SK-N-SH (cell line): Measurements from ENCODE around the gene NPS. TPM values are rescaled to one million over a fixed set of nuclear protein-coding genes. Genes with fewer than 3 reads are reported as not detected.

Experiments used
- CTCF ChIA-PET: fragments of 300-600, 350-600 bp; formaldehyde crosslinking; extraction: SDS; loops from one replicate; lab custom pipeline; 2021; lab: Yijun Ruan, JAX
- POLR2A ChIA-PET: fragments of 350-600 bp; sonication (Branson Sonifier 250); formaldehyde crosslinking; extraction: SDS; loops from one replicate; lab custom pipeline; 2020; ENCODE audit warnings: antibody characterized with exemption, inconsistent platforms; lab: Yijun Ruan, JAX
- DNase-seq: peaks from one replicate; pipeline ENCODE4 v3.0.0; 2012
- H2AFZ ChIP-seq: fragments of 200-600 bp; sonication (generic); 2 replicates; pipeline ENCODE4 v1.8.1; 2016; ENCODE audit warnings: antibody characterized with exemption, mild to moderate bottlenecking, low read depth
- H3F3A ChIP-seq: fragments of 200-600 bp; sonication (generic); replicated peaks from 2 replicates; pipeline ENCODE3; 2016; ENCODE audit warnings: antibody characterized with exemption, mild to moderate bottlenecking; ENCODE audit not compliant: insufficient read depth
- H3K27ac ChIP-seq, 2 experiments: fragments of 200-500 bp in 1 of 2; fragments of 200-600 bp in 1 of 2; sonication (Bioruptor generic) in 1 of 2; sonication (generic), shearing (Covaris generic) in 1 of 2; 2 replicates each; pipeline versions ENCODE4 v1.5.1 to v1.6.1; 2014 to 2016; ENCODE audit warnings: low read depth in 2 of 2, inconsistent platforms in 1 of 2, low read length in 1 of 2, mild to moderate bottlenecking in 1 of 2, mixed read lengths in 1 of 2
- H3K27me3 ChIP-seq: fragments of 200-600 bp; sonication (generic), shearing (Covaris generic); 2 replicates; pipeline ENCODE4 v1.6.1; 2016; ENCODE audit warnings: mixed run types; ENCODE audit not compliant: insufficient read depth
- H3K36me3 ChIP-seq, 2 experiments: fragments of 200-500 bp in 1 of 2; fragments of 200-600 bp in 1 of 2; sonication (Bioruptor generic) in 1 of 2; sonication (generic) in 1 of 2; replicated peaks in 1 of 2; 2 replicates each; pipeline versions ENCODE3 to v1.5.1; 2014 to 2016; ENCODE audit warnings: low read length in 1 of 2, mild to moderate bottlenecking in 1 of 2; ENCODE audit not compliant: insufficient read depth in 2 of 2, control insufficient read depth in 1 of 2
- H3K4me1 ChIP-seq, 2 experiments: fragments of 200-500 bp in 1 of 2; fragments of 200-600 bp in 1 of 2; sonication (Bioruptor generic) in 1 of 2; sonication (generic), shearing (Covaris generic) in 1 of 2; 2 replicates each; pipeline versions ENCODE4 v1.5.1 to v1.6.1; 2014 to 2016; ENCODE audit warnings: low read depth in 1 of 2, low read length in 1 of 2, mixed run types in 1 of 2; ENCODE audit not compliant: insufficient read depth in 2 of 2, control insufficient read depth in 1 of 2
- H3K4me2 ChIP-seq: fragments of 200-600 bp; sonication (generic), shearing (Covaris generic); 2 replicates; pipeline ENCODE4 v1.6.1; 2017; ENCODE audit warnings: mixed run types
- H3K4me3 ChIP-seq, 2 experiments: fragments of 200-500 bp in 1 of 2; fragments of 200-600 bp in 1 of 2; sonication (Bioruptor generic) in 1 of 2; sonication (generic), shearing (Covaris generic) in 1 of 2; 2 replicates each; pipeline versions ENCODE4 v1.5.1 to v1.8.1; 2014 to 2016; ENCODE audit warnings: low read depth in 2 of 2, inconsistent platforms in 1 of 2, low read length in 1 of 2, mild to moderate bottlenecking in 1 of 2, mixed read lengths in 1 of 2, moderate library complexity in 1 of 2
- H3K79me2 ChIP-seq: fragments of 200-600 bp; sonication (generic); 2 replicates; pipeline ENCODE4 v1.8.1; 2017; ENCODE audit warnings: mild to moderate bottlenecking; ENCODE audit not compliant: insufficient read depth
- H3K9ac ChIP-seq: fragments of 200-600 bp; sonication (generic); 2 replicates; pipeline ENCODE4 v1.6.1; 2017; ENCODE audit warnings: mixed run types
- H3K9me2 ChIP-seq: fragments of 200-600 bp; sonication (generic); 2 replicates; pipeline ENCODE4 v1.6.1; 2017; ENCODE audit warnings: mixed run types
- H3K9me3 ChIP-seq: fragments of 200-600 bp; sonication (generic); 2 replicates; pipeline ENCODE4 v1.6.1; 2017; ENCODE audit warnings: mixed run types, mild to moderate bottlenecking, moderate library complexity
- H4K20me1 ChIP-seq: fragments of 200-600 bp; sonication (generic); 2 replicates; pipeline ENCODE4 v1.6.1; 2017; ENCODE audit warnings: mild to moderate bottlenecking, mixed run types; ENCODE audit not compliant: insufficient read depth
- CHD2 ChIP-seq: fragments of 150-350 bp; IDR thresholded peaks from 2 replicates; pipeline ENCODE4 v1.6.1; 2018; ENCODE audit warnings: low read length; ENCODE audit not compliant: partially characterized antibody
- EP300 ChIP-seq, 2 experiments: IDR thresholded peaks; 2 replicates each; pipeline versions ENCODE4 v1.4.0 to v1.6.1; 2012; ENCODE audit warnings: borderline replicate concordance in 1 of 2, low read depth in 1 of 2, low read length in 1 of 2
- EZH2phosphoT487 ChIP-seq: fragments of 200-600 bp; sonication (generic); IDR thresholded peaks from 2 replicates; pipeline ENCODE4 v1.6.1; 2017; ENCODE audit warnings: low read depth, mixed run types, mild to moderate bottlenecking, antibody characterized with exemption, moderate library complexity, borderline replicate concordance
- FOSL2 ChIP-seq: IDR thresholded peaks from 2 replicates; pipeline ENCODE4 v1.4.0; 2012; ENCODE audit warnings: low read depth, mild to moderate bottlenecking, moderate library complexity, borderline replicate concordance
- JUND ChIP-seq: IDR thresholded peaks from 2 replicates; pipeline ENCODE4 v1.4.0; 2012
- MAX ChIP-seq: IDR thresholded peaks from 2 replicates; pipeline ENCODE4 v1.4.0; 2012; ENCODE audit warnings: low read depth
- MEF2A ChIP-seq: IDR thresholded peaks from 2 replicates; pipeline ENCODE4 v1.4.0; 2012; ENCODE audit warnings: low read depth, borderline replicate concordance
- MXI1 ChIP-seq: IDR thresholded peaks from 2 replicates; pipeline ENCODE4 v1.6.1; 2012; ENCODE audit warnings: mild to moderate bottlenecking, low read depth, low read length, improper control_type of control experiment
- NFIC ChIP-seq: IDR thresholded peaks from 2 replicates; pipeline ENCODE4 v1.4.0; 2012; ENCODE audit warnings: borderline replicate concordance
- NRF1 ChIP-seq: IDR thresholded peaks from 2 replicates; pipeline ENCODE4 v1.6.1; 2012; ENCODE audit warnings: low read depth, mild to moderate bottlenecking, low read length
- RCOR1 ChIP-seq: fragments of 150-350 bp; IDR thresholded peaks from 2 replicates; pipeline ENCODE4 v1.6.1; 2017; ENCODE audit warnings: antibody characterized with exemption, low read length
- REST ChIP-seq: IDR thresholded peaks from 2 replicates; pipeline ENCODE4 v1.6.1; 2012; ENCODE audit warnings: mild to moderate bottlenecking, low read depth, low read length, moderate library complexity
- TAF1 ChIP-seq: IDR thresholded peaks from 2 replicates; pipeline ENCODE4 v1.6.1; 2012; ENCODE audit warnings: low read depth, mild to moderate bottlenecking, low read length, moderate library complexity, borderline replicate concordance
- TCF12 ChIP-seq: IDR thresholded peaks from 2 replicates; pipeline ENCODE4 v1.4.0; 2012
- TEAD4 ChIP-seq: IDR thresholded peaks from 2 replicates; pipeline ENCODE4 v1.4.0; 2012; ENCODE audit warnings: mild to moderate bottlenecking, borderline replicate concordance; ENCODE audit not compliant: insufficient read depth
- YY1 ChIP-seq: IDR thresholded peaks from 2 replicates; pipeline ENCODE4 v1.4.0; 2012; ENCODE audit warnings: low read depth, mild to moderate bottlenecking
- ZBTB33 ChIP-seq: IDR thresholded peaks from 2 replicates; pipeline ENCODE4 v1.4.0; 2012; ENCODE audit warnings: low read depth, borderline replicate concordance
- WGBS: methylation state at CpG from one replicate; pipeline ENCODE4 v1.1.6; 2017; ENCODE audit warnings: low lambda C conversion rate; 5-methylcytosine and 5-hydroxymethylcytosine counted together
- polyA plus RNA-seq, 3 experiments: library from polyadenylated mRNA; depleted of rRNA; stranded (reverse); fragments of >200 nt; gene quantifications; 2 replicates each; pipeline ENCODE4 v1.2.3, GENCODE V29; 2012

NPS gene
- polyA plus RNA-seq, 1 of the 3 experiments (the other 2 are of a cell fraction): not detected

GRCh38 chr10:127579640-127580039 lies 30.5 kb downstream of the NPS start:
- CTCF ChIA-PET: interaction anchor here (2.0 kb wide), 1 partner anchor 34 kb away, joined by 4 read pairs; no protein-coding TSS in a partner anchor
- H3K27ac ChIP-seq: no peak overlapping the region
- no peak overlapping the region for H3K4me2 ChIP-seq
- H3K9ac ChIP-seq: no peak overlapping the region
- H3K9me3 ChIP-seq: no peaks in the 10 kb centered on the region
- no peak overlapping the region for H3K4me3 ChIP-seq
- no peaks in the 10 kb centered on the region for H3K4me1 ChIP-seq
- no peak for DNase-seq
- H2AFZ ChIP-seq: no peak overlapping the region
- H3F3A ChIP-seq: no peaks in the 10 kb centered on the region
- 4% methylated on average over 2 of the region's 2 CpGs for WGBS
- POLR2A ChIA-PET: no interaction called here
- no peaks in the 10 kb centered on the region for H3K79me2 ChIP-seq
- TF ChIP-seq FOSL2: no peak
- no peak for TF ChIP-seq TCF12
- H3K9me2 ChIP-seq: no peaks in the 10 kb centered on the region
- no peaks in the 10 kb centered on the region for H4K20me1 ChIP-seq
- no peaks in the 10 kb centered on the region for H3K27me3 ChIP-seq
- H3K36me3 ChIP-seq: no peaks in the 10 kb centered on the region

GRCh38 chr10:127580822-127581221 lies 31.7 kb downstream of the NPS start:
- no peaks in the 10 kb centered on the region for H3F3A ChIP-seq
- ChIA-PET POLR2A (no interaction called here), CTCF (no interaction called here)
- TF ChIP-seq CHD2: no peak
- no peak for TF ChIP-seq REST
- TF ChIP-seq MAX: no peak
- TF ChIP-seq MXI1: no peak
- no peak for TF ChIP-seq TAF1
- no peak for TF ChIP-seq EP300 (IDR thresholded peaks at IDR 0.05; ENCODE audit: borderline replicate concordance in 1 of 2, low read depth in 1 of 2, low read length in 1 of 2)
- no peak for TF ChIP-seq YY1
- TF ChIP-seq TCF12: no peak
- no peak for TF ChIP-seq ZBTB33
- no peak for TF ChIP-seq RCOR1
- no peak for TF ChIP-seq NFIC
- TF ChIP-seq JUND: no peak
- TF ChIP-seq NRF1: no peak
- TF ChIP-seq EZH2phosphoT487: no peak
- TF ChIP-seq TEAD4: no peak
- TF ChIP-seq MEF2A: no peak
- WGBS: 24% methylated on average over 14 of the region's 17 CpGs
- no peak overlapping the region for H2AFZ ChIP-seq
- H3K4me3 ChIP-seq: no peak overlapping the region
- no peaks in the 10 kb centered on the region for H3K9me2 ChIP-seq
- no peaks in the 10 kb centered on the region for H3K36me3 ChIP-seq
- H3K9me3 ChIP-seq: no peaks in the 10 kb centered on the region
- H3K4me1 ChIP-seq: no peaks in the 10 kb centered on the region
- DNase-seq: no peak
- no peak overlapping the region for H3K4me2 ChIP-seq
- no peaks in the 10 kb centered on the region for H3K79me2 ChIP-seq
- no peak overlapping the region for H3K27ac ChIP-seq
- H3K9ac ChIP-seq: no peak overlapping the region
- H3K27me3 ChIP-seq: no peaks in the 10 kb centered on the region
- no peaks in the 10 kb centered on the region for H4K20me1 ChIP-seq
